ENCODE results near the gene DEF6.

Gene DEF6

GRCh38 chr6:35343092-35343834 is 45.6 kb downstream of the DEF6 start:
- no peak for DNase-seq (ENCODE audit: low read depth, low spot score)

GRCh38 chr6:35343835-35344550 is 46.4 kb downstream of the DEF6 start:
- no peak for DNase-seq (ENCODE audit: low read depth, low spot score)

GRCh38 chr6:35351422-35351821 is 53.8 kb downstream of the DEF6 start:
- no peak for DNase-seq (ENCODE audit: low read depth, low spot score)

- DNase-seq (ENCODE audit: low read depth, low spot score), result no peak
Measured at GRCh38 chr6:35352735-35353134, 55.1 kb downstream of the DEF6 start.

GRCh38 chr6:35354361-35355135 is 56.9 kb downstream of the DEF6 start:
- no peak for DNase-seq (ENCODE audit: low read depth, low spot score)

GRCh38 chr6:35356391-35356790 is 58.8 kb downstream of the DEF6 start:
- DNase-seq (ENCODE audit: low read depth, low spot score), result no peak

- no peak for DNase-seq (ENCODE audit: low read depth, low spot score)
Measured at GRCh38 chr6:35357677-35358076, 60.1 kb downstream of the DEF6 start.

GRCh38 chr6:35358086-35358485 is 60.5 kb downstream of the DEF6 start:
- DNase-seq (ENCODE audit: low read depth, low spot score), result no peak

- no peak for DNase-seq (ENCODE audit: low read depth, low spot score)
Measured at GRCh38 chr6:35359346-35359743, 61.7 kb downstream of the DEF6 start.

- no peak for DNase-seq (ENCODE audit: low read depth, low spot score)
Measured at GRCh38 chr6:35359744-35360348, 62.2 kb downstream of the DEF6 start.

GRCh38 chr6:35360349-35361138 is 62.9 kb downstream of the DEF6 start:
- DNase-seq (ENCODE audit: low read depth, low spot score), result peak; percentile 69

GRCh38 chr6:35362200-35362599 is 64.6 kb downstream of the DEF6 start:
- no peak for DNase-seq (ENCODE audit: low read depth, low spot score)

GRCh38 chr6:35363293-35363750 is 65.7 kb downstream of the DEF6 start:
- DNase-seq (ENCODE audit: low read depth, low spot score), result no peak

- no peak for DNase-seq (ENCODE audit: low read depth, low spot score)
Measured at GRCh38 chr6:35365594-35366203, 68.1 kb downstream of the DEF6 start.

- no peak for DNase-seq (ENCODE audit: low read depth, low spot score)
Measured at GRCh38 chr6:35366204-35366596, 68.6 kb downstream of the DEF6 start.

- DNase-seq (ENCODE audit: low read depth, low spot score), result no peak
Measured at GRCh38 chr6:35367646-35368037, 70.0 kb downstream of the DEF6 start.

GRCh38 chr6:35368038-35368887 is 70.6 kb downstream of the DEF6 start:
- no peak for DNase-seq (ENCODE audit: low read depth, low spot score)

- DNase-seq (ENCODE audit: low read depth, low spot score), result no peak
Measured at GRCh38 chr6:35370124-35370741, 72.6 kb downstream of the DEF6 start.

GRCh38 chr6:35370785-35371493 is 73.3 kb downstream of the DEF6 start:
- DNase-seq (ENCODE audit: low read depth, low spot score), result no peak
